HG03159 (cell line): Measurements from ENCODE around the gene BLM.

ENCODE experiments used
- ATAC-seq: cut with Tn5 transposase; IDR thresholded peaks from one replicate; pipeline ENCODE4 v1.9.1; 2021; ENCODE audit warnings: mild to moderate bottlenecking, moderate library complexity; ENCODE audit not compliant: unreplicated experiment

Gene BLM

GRCh38 chr15:90780916-90781315 lies 63.8 kb downstream of the BLM start:
- no peak for ATAC-seq

- ATAC-seq = no peak
Observed at GRCh38 chr15:90782442-90782841, 65.3 kb downstream of the BLM start.

- ATAC-seq = no peak
Observed at GRCh38 chr15:90787881-90788280, 70.7 kb downstream of the BLM start.

GRCh38 chr15:90789462-90789861 lies 72.3 kb downstream of the BLM start:
- ATAC-seq = no peak

- ATAC-seq = no peak
Observed at GRCh38 chr15:90790057-90790456, 72.9 kb downstream of the BLM start.

GRCh38 chr15:90790561-90790960 lies 73.4 kb downstream of the BLM start:
- no peak for ATAC-seq

GRCh38 chr15:90794538-90794937 lies 77.4 kb downstream of the BLM start:
- ATAC-seq = no peak

- no peak for ATAC-seq
Observed at GRCh38 chr15:90799639-90800170, 82.6 kb downstream of the BLM start.

- ATAC-seq = no peak
Observed at GRCh38 chr15:90801803-90802202, 84.7 kb downstream of the BLM start.

- no peak for ATAC-seq
Observed at GRCh38 chr15:90807074-90807785, 90.1 kb downstream of the BLM start.

- ATAC-seq = no peak
Observed at GRCh38 chr15:90807786-90808086, 90.6 kb downstream of the BLM start.

GRCh38 chr15:90808517-90809235 lies 91.5 kb downstream of the BLM start:
- no peak for ATAC-seq

GRCh38 chr15:90809536-90809935 lies 92.4 kb downstream of the BLM start:
- ATAC-seq = no peak

- no peak for ATAC-seq
Observed at GRCh38 chr15:90810354-90810753, 93.2 kb downstream of the BLM start.

GRCh38 chr15:90812171-90812957 lies 95.2 kb downstream of the BLM start:
- no peak for ATAC-seq

- ATAC-seq = no peak
Observed at GRCh38 chr15:90812958-90813265, 95.8 kb downstream of the BLM start.

GRCh38 chr15:90813796-90814190 lies 96.6 kb downstream of the BLM start:
- ATAC-seq = no peak

- ATAC-seq = no peak
Observed at GRCh38 chr15:90814191-90814821, 97.2 kb downstream of the BLM start.

- no peak for ATAC-seq
Observed at GRCh38 chr15:90816401-90817116, 99.4 kb downstream of the BLM start.

GRCh38 chr15:90817117-90818057 lies 100.2 kb downstream of the BLM start:
- no peak for ATAC-seq
